Retinal pigment epithelial cell (primary cell): Measurements from ENCODE around the gene RGS6.

Source experiments
- DNase-seq: peaks from one replicate; pipeline ENCODE4 v3.0.0-alpha.2; 2010; ENCODE audit warnings: low read depth
- H3K4me3 ChIP-seq: 2 replicates; pipeline ENCODE4 v1.5.1; 2011; ENCODE audit warnings: mild to moderate bottlenecking, low read length, control low read depth, moderate library complexity
- TF ChIP-seq, protein P1 (sequence below): conservative IDR thresholded peaks from 2 replicates; pipeline ENCODE4 v1.5.1; 2011; ENCODE audit warnings: low read depth, low read length, control low read depth, inconsistent platforms

RGS6 gene

DNA sequence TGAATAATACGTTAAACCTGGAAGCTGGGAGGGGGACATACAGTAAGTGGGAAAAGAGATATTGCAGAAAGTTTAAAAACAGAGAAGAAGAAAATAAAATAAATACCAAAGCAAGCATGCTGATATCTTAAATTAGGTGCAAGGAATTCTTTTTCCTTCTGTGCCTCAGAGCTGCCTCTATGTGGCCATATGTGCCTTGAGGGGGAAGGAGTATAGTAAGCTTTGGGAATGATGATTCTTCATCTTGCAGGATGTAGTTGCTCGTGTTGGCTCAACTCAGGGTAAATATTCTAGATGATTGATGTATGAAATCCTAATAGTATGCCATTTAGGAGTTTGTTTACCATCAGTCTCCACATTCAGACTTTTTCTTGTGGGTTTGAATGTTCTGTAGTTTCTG lies 251.4 kb downstream of the RGS6 start:
- no peak overlapping the region for H3K4me3 ChIP-seq
- TF ChIP-seq, protein P1, sequence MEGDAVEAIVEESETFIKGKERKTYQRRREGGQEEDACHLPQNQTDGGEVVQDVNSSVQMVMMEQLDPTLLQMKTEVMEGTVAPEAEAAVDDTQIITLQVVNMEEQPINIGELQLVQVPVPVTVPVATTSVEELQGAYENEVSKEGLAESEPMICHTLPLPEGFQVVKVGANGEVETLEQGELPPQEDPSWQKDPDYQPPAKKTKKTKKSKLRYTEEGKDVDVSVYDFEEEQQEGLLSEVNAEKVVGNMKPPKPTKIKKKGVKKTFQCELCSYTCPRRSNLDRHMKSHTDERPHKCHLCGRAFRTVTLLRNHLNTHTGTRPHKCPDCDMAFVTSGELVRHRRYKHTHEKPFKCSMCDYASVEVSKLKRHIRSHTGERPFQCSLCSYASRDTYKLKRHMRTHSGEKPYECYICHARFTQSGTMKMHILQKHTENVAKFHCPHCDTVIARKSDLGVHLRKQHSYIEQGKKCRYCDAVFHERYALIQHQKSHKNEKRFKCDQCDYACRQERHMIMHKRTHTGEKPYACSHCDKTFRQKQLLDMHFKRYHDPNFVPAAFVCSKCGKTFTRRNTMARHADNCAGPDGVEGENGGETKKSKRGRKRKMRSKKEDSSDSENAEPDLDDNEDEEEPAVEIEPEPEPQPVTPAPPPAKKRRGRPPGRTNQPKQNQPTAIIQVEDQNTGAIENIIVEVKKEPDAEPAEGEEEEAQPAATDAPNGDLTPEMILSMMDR = no peak
- DNase-seq = no peak

DNA sequence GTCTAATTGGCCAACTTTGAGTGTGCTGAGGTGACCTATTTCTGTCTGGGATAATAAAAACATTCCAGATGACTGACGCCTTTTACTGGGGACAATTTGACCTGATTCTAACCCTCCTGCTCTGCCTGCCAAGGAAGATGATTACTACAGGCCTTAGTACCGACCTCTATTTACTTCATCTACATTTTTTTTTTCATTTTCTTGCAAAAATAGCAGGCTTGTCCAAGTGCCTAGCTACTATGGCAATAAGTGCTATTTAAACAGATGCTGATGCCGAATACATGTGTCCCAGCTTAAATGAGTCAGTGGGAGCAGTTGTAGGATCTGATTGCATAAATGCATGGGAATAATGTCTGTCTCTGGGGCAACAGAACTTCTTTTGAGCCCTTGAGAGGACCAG lies 254.3 kb downstream of the RGS6 start:
- peak; percentile 66 for DNase-seq
- TF ChIP-seq, protein P1 = no peak
- H3K4me3 ChIP-seq = no peak overlapping the region

DNA sequence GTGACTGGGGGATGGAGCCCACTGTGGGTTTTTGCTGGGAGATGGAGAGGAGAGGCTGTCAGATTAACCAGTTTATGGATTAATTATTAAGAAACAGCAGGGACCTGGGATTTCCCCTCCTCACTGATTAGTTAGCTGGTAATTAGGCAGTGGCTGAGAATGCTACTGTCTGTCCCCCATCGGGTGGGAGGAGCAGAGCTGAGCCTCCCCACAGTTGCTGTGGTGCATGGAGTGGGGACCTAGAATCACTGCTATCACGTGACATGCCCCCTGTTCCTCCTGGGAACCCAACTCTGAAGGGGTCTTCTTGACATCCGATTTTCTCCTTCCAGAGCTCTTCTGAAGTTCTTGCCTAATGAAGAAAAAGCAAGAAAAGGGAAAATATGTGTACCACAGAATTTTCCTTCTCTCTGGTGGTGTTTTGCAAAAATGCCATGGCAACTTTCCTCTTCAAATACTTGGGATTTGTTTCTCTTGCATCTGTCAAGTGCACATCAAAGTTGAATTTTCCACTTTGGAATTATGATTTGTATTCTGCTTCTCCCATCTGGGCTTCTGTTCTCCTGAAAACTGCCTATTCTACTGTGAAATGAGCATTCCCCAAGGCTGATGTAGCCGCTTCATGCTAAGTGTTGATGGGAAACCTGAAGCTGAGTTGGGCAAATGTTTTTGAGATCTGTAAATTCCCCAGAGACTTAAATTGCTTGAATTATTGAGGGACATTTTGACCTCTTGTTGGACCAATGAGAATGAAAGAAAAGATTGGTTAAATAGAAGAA lies 264.2 kb downstream of the RGS6 start:
- H3K4me3 ChIP-seq = no peak overlapping the region
- TF ChIP-seq, protein P1 = no peak
- DNase-seq = no peak

DNA sequence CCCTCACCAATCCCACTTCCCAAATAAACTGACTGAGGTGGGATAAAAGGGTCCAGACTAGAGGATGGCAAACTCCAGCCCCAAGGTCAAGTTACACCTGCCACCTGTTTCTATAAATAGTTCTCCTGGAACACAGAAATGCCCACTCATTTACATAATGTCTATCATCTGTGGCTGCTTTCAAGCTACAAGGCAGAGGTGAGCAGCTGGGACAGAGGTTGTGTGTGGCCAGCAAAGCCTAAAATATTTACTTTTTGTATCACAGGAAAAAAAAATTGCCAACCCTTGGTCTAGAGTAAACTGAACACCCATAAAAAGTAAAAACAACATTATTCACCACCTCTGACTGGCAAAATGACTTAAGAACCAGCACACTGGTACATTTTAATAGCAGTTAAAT lies 269.4 kb downstream of the RGS6 start:
- no peak overlapping the region for H3K4me3 ChIP-seq
- no peak for DNase-seq
- TF ChIP-seq, protein P1 = no peak

DNA sequence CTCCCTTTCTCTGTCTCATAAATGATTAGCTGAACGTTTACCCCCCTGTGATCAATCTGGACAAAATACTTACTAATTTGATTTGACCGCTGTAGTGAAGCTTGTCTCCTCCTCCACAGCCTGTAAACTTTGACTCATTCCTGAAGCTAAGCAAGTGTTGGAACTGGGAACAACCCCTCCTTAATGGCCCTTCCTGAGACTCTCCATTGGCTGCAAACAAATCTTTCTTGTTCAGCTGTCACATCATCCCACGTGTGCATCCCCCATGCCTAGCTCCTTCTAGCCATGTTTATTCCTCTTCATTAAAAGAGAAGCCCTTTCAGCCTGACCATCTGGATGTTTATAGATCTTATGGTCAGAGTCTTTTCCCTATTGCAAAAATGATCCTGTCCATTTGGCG lies 281.2 kb downstream of the RGS6 start:
- no peak overlapping the region for H3K4me3 ChIP-seq
- TF ChIP-seq, protein P1 = no peak
- DNase-seq = no peak

DNA sequence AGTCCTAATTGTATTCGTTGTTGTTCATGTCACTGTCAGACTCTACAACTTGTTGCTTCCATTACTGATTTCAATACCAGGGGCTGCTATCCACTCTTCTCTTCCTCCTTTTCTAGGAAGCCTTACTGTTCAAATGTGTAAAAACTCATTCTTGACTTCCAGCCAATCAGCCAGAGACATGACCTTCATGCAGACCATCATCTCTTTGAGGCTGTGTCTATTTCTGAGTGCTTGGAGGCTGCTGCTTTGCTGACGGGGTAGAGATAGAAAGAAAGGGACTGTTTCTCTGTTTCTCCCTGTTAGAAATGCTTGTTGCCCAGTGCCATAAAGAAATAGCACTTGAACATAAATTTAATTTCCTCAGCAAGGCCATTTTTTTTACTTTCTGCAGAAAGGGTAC lies 282.9 kb downstream of the RGS6 start:
- TF ChIP-seq, protein P1 = no peak
- no peak for DNase-seq
- no peak overlapping the region for H3K4me3 ChIP-seq

DNA sequence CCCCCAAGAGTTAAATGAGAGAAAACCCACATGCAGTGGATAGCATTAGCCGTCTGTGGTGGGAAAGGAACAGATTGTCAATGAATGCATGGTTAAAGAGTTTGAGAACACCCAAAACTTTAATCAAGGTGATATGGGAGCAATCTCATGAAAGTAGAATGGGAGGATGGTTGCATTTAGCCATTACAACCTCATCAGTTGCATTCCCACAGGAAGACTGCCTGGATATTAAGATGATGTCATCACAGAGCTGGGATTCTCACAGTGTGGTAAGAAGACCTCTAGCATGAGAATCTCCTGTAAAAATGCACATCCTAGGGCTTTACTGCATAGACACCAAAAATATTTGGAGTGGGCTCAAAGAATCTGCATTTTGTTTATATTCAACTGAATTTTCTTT lies 284.9 kb downstream of the RGS6 start:
- no peak overlapping the region for H3K4me3 ChIP-seq
- no peak for DNase-seq
- TF ChIP-seq, protein P1 = no peak
